Activated T-helper 1 cell treated with Interleukin-2 at 50 U/mL for 16 hours (primary cell): ENCODE data around the gene MYH10.

Experiments
- DNase-seq: peaks from one replicate; pipeline ENCODE4 v3.0.0-alpha.2; 2020; ENCODE audit warnings: low read depth

Gene MYH10

DNA sequence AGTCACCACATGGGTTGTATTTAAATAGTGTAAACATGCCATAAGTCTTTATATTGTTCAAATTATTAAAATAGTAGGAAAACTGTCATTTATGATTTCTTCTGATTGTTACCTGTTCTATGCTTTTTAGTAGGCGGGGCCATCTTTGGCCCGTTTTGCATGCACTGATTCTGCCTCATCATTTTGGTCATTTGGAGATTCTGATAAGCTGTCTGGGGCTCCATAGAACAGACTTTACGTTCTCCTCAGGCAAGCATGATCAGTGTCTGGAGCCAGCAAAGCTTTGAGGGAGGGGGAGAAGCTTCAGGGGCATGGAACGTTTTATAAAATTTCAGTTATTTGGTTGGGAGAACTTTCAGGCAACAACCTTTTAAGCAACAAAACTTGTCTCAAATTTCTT is 186.0 kb downstream of the MYH10 start:
- no peak for DNase-seq

DNA sequence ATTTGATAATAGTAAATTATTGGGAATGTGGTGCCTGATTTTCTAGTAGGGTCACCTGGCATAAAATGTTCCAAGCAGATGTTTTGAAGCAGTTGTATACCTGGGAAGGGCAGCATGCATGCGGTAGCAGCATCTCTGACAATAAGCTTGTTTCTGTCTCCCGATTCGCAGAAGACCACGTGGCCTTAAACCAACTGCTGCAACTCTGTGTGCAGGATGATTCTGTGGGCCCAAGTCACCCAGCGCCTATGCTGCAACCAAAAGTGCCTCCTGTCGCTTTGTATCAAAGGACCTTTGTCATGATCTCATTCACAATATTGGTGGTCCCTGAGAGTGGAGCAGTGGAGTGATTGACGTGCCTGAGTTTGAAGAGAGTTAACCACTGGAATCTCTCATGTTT is 186.8 kb downstream of the MYH10 start:
- no peak for DNase-seq

- no peak for DNase-seq
Measured at GRCh38 chr17:8442310-8442709, 188.2 kb downstream of the MYH10 start.

DNA sequence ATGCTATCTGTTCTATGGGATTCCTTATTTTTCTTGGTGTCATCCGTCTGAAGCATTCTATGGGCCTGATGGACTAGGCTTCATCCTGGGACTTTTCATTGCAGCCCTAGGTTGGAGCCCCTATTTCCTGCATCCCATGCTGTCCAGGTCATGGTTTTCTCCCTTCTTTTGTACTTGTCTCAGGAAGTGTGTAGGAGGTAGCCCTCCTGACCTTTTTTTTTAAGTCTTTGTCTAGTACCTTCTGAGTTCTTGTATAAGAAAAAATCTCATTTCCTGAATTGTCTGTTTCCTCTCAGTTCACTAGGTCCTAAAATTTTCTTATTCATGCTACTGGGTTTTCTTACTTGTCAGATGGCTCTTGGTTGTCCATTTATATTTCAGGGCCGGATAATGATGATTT is 188.8 kb downstream of the MYH10 start:
- DNase-seq, result no peak

DNA sequence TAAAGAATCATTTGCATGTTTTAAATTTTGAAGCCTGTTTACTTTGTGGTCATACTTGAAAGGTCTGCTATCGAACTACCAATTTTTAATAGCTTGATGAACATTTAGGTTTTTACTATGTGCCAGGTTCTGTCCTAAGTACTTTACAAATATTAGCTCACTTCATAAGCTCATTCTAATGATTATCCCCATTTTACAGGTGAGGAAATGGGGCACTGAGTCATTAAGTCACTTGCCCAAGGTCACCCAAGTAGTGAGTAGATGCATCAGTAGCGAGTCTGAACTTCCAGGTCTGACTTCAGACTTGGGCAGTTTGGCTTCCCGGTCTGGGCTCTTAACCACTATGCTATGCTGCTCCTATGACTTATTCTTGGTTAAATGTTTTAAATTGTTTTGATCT is 190.8 kb downstream of the MYH10 start:
- DNase-seq, result no peak

- no peak for DNase-seq
Measured at GRCh38 chr17:8438441-8438840, 192.1 kb downstream of the MYH10 start.

DNA sequence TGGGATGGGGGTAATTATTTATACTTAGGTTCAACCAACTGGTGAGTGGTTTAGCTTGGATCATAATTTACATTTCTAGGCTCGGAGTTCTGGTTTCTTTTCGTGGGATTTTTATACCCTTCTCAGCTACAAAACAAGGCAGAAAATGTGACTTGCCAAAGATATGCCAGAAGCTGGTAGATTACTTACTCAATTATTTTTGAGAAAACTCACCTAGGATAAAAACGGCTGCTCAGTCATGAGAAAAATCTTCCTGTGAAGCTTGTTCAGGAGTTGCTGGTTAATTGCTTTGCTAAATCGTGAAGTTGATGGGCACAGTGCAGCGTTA is 193.7 kb downstream of the MYH10 start:
- no peak for DNase-seq

DNA sequence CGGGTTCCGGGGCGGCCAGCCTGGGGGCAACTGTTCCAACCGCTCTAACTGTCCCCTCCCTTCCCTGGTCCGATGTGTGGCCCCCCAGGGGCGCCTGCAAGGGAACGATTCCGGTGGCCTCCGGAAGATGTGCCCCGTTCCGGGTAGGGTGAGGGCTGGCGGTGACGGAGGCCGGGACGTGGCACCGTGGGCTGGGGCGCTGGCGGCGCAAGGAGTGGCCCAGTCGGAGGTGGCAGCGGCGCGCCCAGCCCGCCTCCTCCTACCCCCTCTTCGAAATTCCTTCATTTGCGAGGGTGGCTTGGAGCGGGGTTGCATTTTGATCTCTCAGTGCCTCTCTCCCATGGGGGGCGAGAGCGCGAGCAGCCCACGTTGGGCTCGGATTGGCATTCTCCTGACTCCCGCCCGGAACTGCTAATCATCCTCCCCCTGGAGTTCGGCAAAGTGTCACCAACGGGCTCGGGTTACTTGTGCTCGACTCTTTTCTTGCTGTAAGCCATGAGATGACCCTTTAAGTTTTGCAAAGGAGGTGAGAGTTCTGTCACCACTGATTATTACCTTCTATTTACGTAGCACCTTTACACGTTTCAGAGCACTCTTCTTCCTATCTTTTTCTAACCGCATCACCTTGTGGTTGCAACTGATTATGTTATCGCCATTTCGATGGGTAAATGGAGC is 194.2 kb downstream of the MYH10 start:
- DNase-seq, result peak; percentile 47

DNA sequence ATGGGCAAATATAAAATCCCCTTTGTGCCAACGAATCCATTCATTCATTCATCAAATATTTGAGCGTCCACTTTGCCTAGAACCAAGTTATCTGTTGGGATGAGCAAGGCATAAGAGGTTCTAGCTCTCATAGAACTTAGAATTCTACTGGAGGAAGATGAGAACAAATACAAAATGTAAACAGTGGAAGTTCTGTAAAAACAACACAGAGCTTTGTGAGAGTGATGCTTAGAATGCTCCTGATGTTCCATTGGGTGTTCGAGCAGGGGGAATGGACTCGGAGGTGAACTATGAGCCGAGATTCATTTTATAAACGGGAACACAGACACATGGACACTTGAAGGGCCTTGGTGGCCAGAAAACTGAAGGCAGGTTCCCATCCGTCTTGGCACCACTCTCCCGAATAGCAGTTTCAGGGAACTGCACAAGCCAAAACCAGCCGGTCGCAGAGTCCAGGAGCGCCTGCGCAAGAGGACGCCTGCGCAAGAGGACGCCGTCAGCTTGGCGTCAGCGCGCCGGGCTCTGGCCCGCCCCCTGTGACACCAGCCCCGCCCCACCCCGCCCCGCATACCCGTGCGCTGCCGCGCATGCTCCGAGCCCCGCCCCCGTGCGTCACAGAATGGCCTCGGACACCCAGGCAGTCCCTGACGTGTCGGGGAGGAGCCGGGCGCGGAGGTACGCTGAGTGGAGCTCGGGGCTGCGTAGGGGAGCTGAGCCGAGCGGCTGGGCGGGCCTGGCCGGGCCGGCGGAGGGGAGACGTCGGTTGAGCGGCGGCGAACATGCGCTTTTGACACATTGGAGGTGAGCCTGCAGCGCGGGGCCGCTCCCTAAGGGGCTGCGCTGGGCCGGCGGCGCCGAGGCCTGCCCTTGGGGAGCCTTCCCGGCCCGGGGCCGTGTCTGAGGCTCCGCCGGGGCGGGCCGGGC is 195.0 kb downstream of the MYH10 start, which contains the start of gene NDEL1:
NDEL1 (plus strand) TSS at position 640 of the 924 bp plus-strand sequence. CDS start 8,388 bp downstream, outside the sequence.
- peak; percentile 99 for DNase-seq

DNA sequence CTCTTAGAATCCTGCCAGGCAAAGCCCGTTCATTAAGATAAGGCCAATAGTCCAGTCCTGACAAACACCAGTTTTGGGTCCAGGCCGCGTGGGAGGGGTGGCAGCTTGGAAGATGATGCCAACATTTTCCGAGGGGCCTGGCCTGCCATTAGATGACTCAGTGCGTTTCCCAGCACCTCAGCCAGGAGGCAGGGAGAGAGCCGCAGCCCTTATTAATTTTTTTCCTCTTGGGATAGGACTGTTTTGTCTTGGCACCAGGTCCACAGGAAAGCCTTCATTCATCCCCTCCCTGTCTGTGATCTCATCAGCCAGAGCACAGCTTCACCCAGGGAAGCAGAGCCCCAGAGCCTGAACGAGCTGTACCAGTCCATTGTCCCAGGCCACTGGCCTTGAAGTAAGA is 199.6 kb downstream of the MYH10 start:
- DNase-seq, result no peak

- DNase-seq, result no peak
Measured at GRCh38 chr17:8426802-8427201, 203.7 kb downstream of the MYH10 start.

- DNase-seq, result no peak
Measured at GRCh38 chr17:8426094-8426720, 204.3 kb downstream of the MYH10 start.
